BJ (cell line): ENCODE data around the gene CNTNAP4. TPM values are rescaled to one million over a fixed set of nuclear protein-coding genes. Genes with fewer than 3 reads are reported as not detected.

Experiments
- CTCF ChIA-PET: fragments of 350-600 bp; formaldehyde crosslinking; extraction: SDS; loops from one replicate; lab custom pipeline; 2021; ENCODE audit warnings: antibody characterized with exemption, inconsistent platforms; lab: Yijun Ruan, JAX
- POLR2A ChIA-PET: fragments of 300-600 bp; sonication (Branson Sonifier 250); formaldehyde crosslinking; extraction: SDS; loops from one replicate; lab custom pipeline; 2021; ENCODE audit warnings: antibody characterized with exemption; lab: Charles Lee
- DNase-seq: peaks from one replicate; pipeline ENCODE4 v3.0.0-alpha.2; 2011; ENCODE audit warnings: low read depth
- H3K27me3 ChIP-seq: 2 replicates; pipeline ENCODE4 v1.6.0; 2011; ENCODE audit warnings: low read length; ENCODE audit not compliant: control insufficient read depth, insufficient read depth
- H3K36me3 ChIP-seq: 2 replicates; pipeline ENCODE4 v1.5.1; 2011; ENCODE audit warnings: low read length; ENCODE audit not compliant: control insufficient read depth, insufficient read depth
- H3K4me3 ChIP-seq: 2 replicates; pipeline ENCODE4 v1.5.1; 2011; ENCODE audit warnings: low read depth, mild to moderate bottlenecking, control low read depth, low read length
- CTCF ChIP-seq: IDR thresholded peaks from 2 replicates; pipeline ENCODE4 v1.5.1; 2011; ENCODE audit warnings: low read depth, mild to moderate bottlenecking, control low read depth, inconsistent platforms, low read length, moderate library complexity; ENCODE audit not compliant: insufficient read depth
- polyA plus RNA-seq: library from polyadenylated mRNA; depleted of rRNA; stranded (reverse); fragments of >200 nt; gene quantifications from 2 replicates; pipeline ENCODE4 v1.2.3, GENCODE V29; 2011

Gene CNTNAP4
- polyA plus RNA-seq, 1 experiment, result not detected

DNA sequence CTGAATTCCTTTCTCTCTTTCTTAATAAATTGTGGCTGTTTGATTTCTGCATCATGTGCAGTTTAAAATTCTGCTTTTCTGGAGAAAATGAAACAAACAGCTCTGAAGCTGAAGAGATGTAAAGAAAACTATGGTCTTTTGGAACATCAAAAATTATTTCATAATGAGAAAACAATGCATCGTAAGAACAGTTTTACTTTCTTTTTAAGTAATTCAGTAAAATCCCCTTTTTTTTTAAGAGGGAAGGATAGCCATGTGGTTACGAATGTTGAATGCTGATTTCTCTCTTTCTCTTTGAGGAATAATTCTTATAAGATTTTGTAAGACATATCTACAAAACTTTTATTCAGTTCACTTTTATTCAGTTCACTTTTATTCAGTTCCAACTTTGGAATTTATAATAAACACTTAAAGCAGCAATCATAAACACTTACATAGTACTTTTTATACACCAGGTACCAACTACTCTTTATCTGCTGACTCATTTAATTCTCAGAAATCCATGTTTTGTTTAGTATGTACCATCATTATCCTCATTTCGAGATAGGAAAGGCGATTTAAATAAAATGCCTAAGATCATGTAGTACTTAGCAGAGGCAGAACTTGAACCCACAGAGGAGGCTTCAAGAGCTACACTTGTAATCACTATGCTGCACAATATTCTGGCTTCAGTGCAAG is 26.6 kb downstream of the CNTNAP4 start:
- Histone ChIP-seq H3K4me3 (no peak overlapping the region), H3K27me3 (no peaks in the 10 kb centered on the region), H3K36me3 (no peaks in the 10 kb centered on the region)
- ChIA-PET POLR2A (interaction anchor here (0.6 kb wide), 1 partner anchor 23 kb away, joined by 4 read pairs; no protein-coding TSS in a partner anchor), CTCF (no interaction called here)
- TF ChIP-seq CTCF, result no peak
- no peak for DNase-seq

GRCh38 chr16:76309639-76310335 is 32.6 kb downstream of the CNTNAP4 start:
- no peak for DNase-seq
- no peak for TF ChIP-seq CTCF
- no peak overlapping the region for H3K4me3 ChIP-seq
- ChIA-PET POLR2A (no interaction called here), CTCF (no interaction called here)
- H3K36me3 ChIP-seq, result no peaks in the 10 kb centered on the region
- no peaks in the 10 kb centered on the region for H3K27me3 ChIP-seq

- no peak for DNase-seq
- H3K4me3 ChIP-seq, result no peak overlapping the region
- ChIA-PET CTCF (no interaction called here), POLR2A (no interaction called here)
- no peak for TF ChIP-seq CTCF
- H3K27me3 ChIP-seq, result no peaks in the 10 kb centered on the region
- H3K36me3 ChIP-seq, result no peaks in the 10 kb centered on the region
Measured at GRCh38 chr16:76311260-76311659, 34.1 kb downstream of the CNTNAP4 start.

DNA sequence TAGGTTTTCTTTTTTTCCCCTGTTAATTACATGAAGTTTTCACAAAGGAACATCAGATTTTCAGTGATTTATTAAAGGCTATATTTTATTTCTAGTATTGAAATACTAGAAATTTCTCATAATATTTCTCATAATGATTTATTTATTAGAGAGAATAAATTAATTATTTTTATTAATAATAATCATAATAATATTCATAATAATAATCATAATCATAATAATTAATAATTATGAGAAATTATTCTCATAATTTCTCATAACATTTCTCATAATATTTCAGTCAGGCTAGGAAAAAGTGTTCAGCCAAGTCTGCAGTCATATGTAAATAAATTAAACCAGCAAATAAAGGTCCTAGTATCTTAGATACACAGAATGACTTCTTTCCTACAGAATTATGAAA is 41.4 kb downstream of the CNTNAP4 start:
- CTCF ChIA-PET, result no interaction called here
- Histone ChIP-seq H3K4me3 (no peak overlapping the region), H3K27me3 (no peaks in the 10 kb centered on the region), H3K36me3 (no peaks in the 10 kb centered on the region)
- DNase-seq, result no peak
- no peak for TF ChIP-seq CTCF
- POLR2A ChIA-PET, result no interaction called here

GRCh38 chr16:76329106-76329505 is 51.9 kb downstream of the CNTNAP4 start:
- POLR2A ChIA-PET, result no interaction called here

More at GRCh38 chr16:76329106-76329505, 51.9 kb downstream of the CNTNAP4 start:
- no peak overlapping the region for H3K4me3 ChIP-seq
- H3K36me3 ChIP-seq, result no peaks in the 10 kb centered on the region
- CTCF ChIA-PET, result no interaction called here
- H3K27me3 ChIP-seq, result no peaks in the 10 kb centered on the region
- DNase-seq, result no peak
- TF ChIP-seq CTCF, result no peak
